Measurements from ENCODE around the gene CPN2.

Gene CPN2

GRCh38 chr3:194392576-194392975, 41.4 kb upstream of the CPN2 start:
- Histone ChIP-seq H3K4me1 (ENCODE audit: insufficient read depth, poor library complexity, severe bottlenecking) (no peaks in the 10 kb centered on the region), H3K36me3 (ENCODE audit: low read depth) (no peaks in the 10 kb centered on the region), H3K9me3 (ENCODE audit: severe bottlenecking) (no peaks in the 10 kb centered on the region), H3K4me3 (ENCODE audit: severe bottlenecking) (no peak overlapping the region), H3K27ac (ENCODE audit: poor library complexity, severe bottlenecking) (no peak overlapping the region), H3K27me3 (ENCODE audit: insufficient read depth, poor library complexity, severe bottlenecking) (peaks cover 6% of the 10 kb centered on the region)
- no peak for DNase-seq (ENCODE audit: low spot score)
- TF ChIP-seq CTCF (IDR thresholded peaks at IDR 0.05; ENCODE audit: poor library complexity, severe bottlenecking), result no peak
- ATAC-seq (ENCODE audit: low read depth), result no peak

- H3K36me3 ChIP-seq (ENCODE audit: low read depth), result no peaks in the 10 kb centered on the region
- TF ChIP-seq CTCF (IDR thresholded peaks at IDR 0.05; ENCODE audit: poor library complexity, severe bottlenecking), result no peak
- no peaks in the 10 kb centered on the region for H3K27me3 ChIP-seq (ENCODE audit: insufficient read depth, poor library complexity, severe bottlenecking)
- no peak for DNase-seq (ENCODE audit: low spot score)
- no peaks in the 10 kb centered on the region for H3K4me1 ChIP-seq (ENCODE audit: insufficient read depth, poor library complexity, severe bottlenecking)
- H3K27ac ChIP-seq (ENCODE audit: poor library complexity, severe bottlenecking), result no peak overlapping the region
- ATAC-seq (ENCODE audit: low read depth), result no peak
- H3K4me3 ChIP-seq (ENCODE audit: severe bottlenecking), result no peak overlapping the region
- no peaks in the 10 kb centered on the region for H3K9me3 ChIP-seq (ENCODE audit: severe bottlenecking)
These were observed 39.7 kb upstream of the CPN2 start for GRCh38 chr3:194390835-194391234.

GRCh38 chr3:194389269-194389668, 38.1 kb upstream of the CPN2 start:
- Histone ChIP-seq H3K27me3 (ENCODE audit: insufficient read depth, poor library complexity, severe bottlenecking) (no peaks in the 10 kb centered on the region), H3K9me3 (ENCODE audit: severe bottlenecking) (no peaks in the 10 kb centered on the region), H3K36me3 (ENCODE audit: low read depth) (no peaks in the 10 kb centered on the region), H3K4me3 (ENCODE audit: severe bottlenecking) (no peak overlapping the region), H3K4me1 (ENCODE audit: insufficient read depth, poor library complexity, severe bottlenecking) (no peaks in the 10 kb centered on the region), H3K27ac (ENCODE audit: poor library complexity, severe bottlenecking) (no peak overlapping the region)
- TF ChIP-seq CTCF (IDR thresholded peaks at IDR 0.05; ENCODE audit: poor library complexity, severe bottlenecking), result no peak
- ATAC-seq (ENCODE audit: low read depth) (no peak), DNase-seq (ENCODE audit: low spot score) (no peak)

GRCh38 chr3:194387926-194388418, 36.8 kb upstream of the CPN2 start:
- no peak overlapping the region for H3K4me3 ChIP-seq (ENCODE audit: severe bottlenecking)
- no peaks in the 10 kb centered on the region for H3K27me3 ChIP-seq (ENCODE audit: insufficient read depth, poor library complexity, severe bottlenecking)
- H3K27ac ChIP-seq (ENCODE audit: poor library complexity, severe bottlenecking), result no peak overlapping the region
- no peak for ATAC-seq (ENCODE audit: low read depth)
- DNase-seq (ENCODE audit: low spot score), result no peak
- TF ChIP-seq CTCF (IDR thresholded peaks at IDR 0.05; ENCODE audit: poor library complexity, severe bottlenecking), result no peak
- no peaks in the 10 kb centered on the region for H3K4me1 ChIP-seq (ENCODE audit: insufficient read depth, poor library complexity, severe bottlenecking)
- no peaks in the 10 kb centered on the region for H3K36me3 ChIP-seq (ENCODE audit: low read depth)
- no peaks in the 10 kb centered on the region for H3K9me3 ChIP-seq (ENCODE audit: severe bottlenecking)

GRCh38 chr3:194387276-194387675, 36.1 kb upstream of the CPN2 start:
- Histone ChIP-seq H3K4me3 (ENCODE audit: severe bottlenecking) (no peak overlapping the region), H3K4me1 (ENCODE audit: insufficient read depth, poor library complexity, severe bottlenecking) (no peaks in the 10 kb centered on the region), H3K27ac (ENCODE audit: poor library complexity, severe bottlenecking) (no peak overlapping the region), H3K9me3 (ENCODE audit: severe bottlenecking) (no peaks in the 10 kb centered on the region), H3K27me3 (ENCODE audit: insufficient read depth, poor library complexity, severe bottlenecking) (no peaks in the 10 kb centered on the region), H3K36me3 (ENCODE audit: low read depth) (no peaks in the 10 kb centered on the region)
- DNase-seq (ENCODE audit: low spot score) (no peak), ATAC-seq (ENCODE audit: low read depth) (no peak)
- TF ChIP-seq CTCF (IDR thresholded peaks at IDR 0.05; ENCODE audit: poor library complexity, severe bottlenecking), result no peak

All from RWPE2 (cell line).